PC-3 (cell line): ENCODE data around the gene PPARG. TPM values are rescaled to one million over a fixed set of nuclear protein-coding genes. Genes with fewer than 3 reads are reported as not detected.

Experiments
- ATAC-seq: fragments of 200-7000 bp; cut with Tn5 transposase; 2 replicates; pipeline ENCODE4 v1.9.1; 2020; ENCODE audit warnings: mild to moderate bottlenecking, moderate library complexity
- BruUV-seq: library from RNA; stranded (reverse); fragments of 400-500 nt; replicated peaks from 2 replicates; lab custom pipeline; 2021; lab: Mats Ljungman, UMichigan
- CTCF ChIA-PET: fragments of 300-600 bp; sonication (Branson Sonifier 250); formaldehyde crosslinking; loops from one replicate; lab custom pipeline; 2022; ENCODE audit warnings: antibody characterized with exemption; lab: Charles Lee
- POLR2A ChIA-PET: fragments of 300-600 bp; sonication (Branson Sonifier 250); formaldehyde crosslinking; loops from one replicate; lab custom pipeline; 2022; ENCODE audit warnings: antibody characterized with exemption; ENCODE audit not compliant: unreplicated experiment; lab: Charles Lee
- DNase-seq: peaks from one replicate; pipeline ENCODE4 v3.0.0-alpha.2; 2015
- H2AFZ ChIP-seq: fragments of 300-600 bp; sonication (generic); 2 replicates; pipeline ENCODE4 v1.6.0; 2016; ENCODE audit warnings: antibody characterized with exemption, low read length
- H3F3A ChIP-seq: fragments of 300-600 bp; sonication (generic); one replicate; pipeline ENCODE4 v1.6.0; 2017; ENCODE audit warnings: antibody characterized with exemption, low read length, control low read depth, mild to moderate bottlenecking; ENCODE audit not compliant: unreplicated experiment
- H3K27ac ChIP-seq: fragments of 300-600 bp; sonication (generic); 2 replicates; pipeline ENCODE4 v1.5.1; 2016; ENCODE audit warnings: mild to moderate bottlenecking, low read length
- H3K27me3 ChIP-seq: fragments of 300-600 bp; sonication (generic); 2 replicates; pipeline ENCODE4 v1.6.1; 2016; ENCODE audit warnings: low read length, mixed read lengths
- H3K36me3 ChIP-seq: fragments of 300-600 bp; sonication (generic); 2 replicates; pipeline ENCODE4 v1.6.1; 2016; ENCODE audit warnings: low read depth, mixed run types, low read length, mixed read lengths
- H3K4me1 ChIP-seq: fragments of 300-600 bp; sonication (generic); 2 replicates; pipeline ENCODE4 v1.5.1; 2016; ENCODE audit warnings: low read length; ENCODE audit not compliant: insufficient read depth
- H3K4me2 ChIP-seq: fragments of 300-600 bp; sonication (generic); 2 replicates; pipeline ENCODE4 v1.6.0; 2016; ENCODE audit warnings: low read length
- H3K4me3 ChIP-seq: fragments of 300-600 bp; sonication (generic); 2 replicates; pipeline ENCODE4 v1.5.1; 2016; ENCODE audit warnings: mild to moderate bottlenecking, low read length, mixed read lengths
- H3K79me2 ChIP-seq: fragments of 300-600 bp; sonication (generic); 2 replicates; pipeline ENCODE4 v1.6.1; 2017; ENCODE audit warnings: low read length, mixed read lengths
- H3K9ac ChIP-seq: fragments of 300-600 bp; sonication (generic); 2 replicates; pipeline ENCODE4 v1.6.0; 2016; ENCODE audit warnings: mild to moderate bottlenecking, low read length
- H3K9me2 ChIP-seq: fragments of 300-600 bp; sonication (generic); replicated peaks from 2 replicates; pipeline ENCODE4 v1.6.1; 2016; ENCODE audit warnings: mixed run types, low read length, mixed read lengths
- H3K9me3 ChIP-seq: fragments of 300-600 bp; sonication (generic); 2 replicates; pipeline ENCODE4 v1.6.1; 2016; ENCODE audit warnings: low read length, mixed read lengths
- H4K20me1 ChIP-seq: fragments of 300-600 bp; sonication (generic); 2 replicates; pipeline ENCODE4 v1.6.1; 2016; ENCODE audit warnings: low read length, mixed read lengths
- EZH2 ChIP-seq: fragments of 300-600 bp; sonication (generic); IDR thresholded peaks from one replicate; pipeline ENCODE4 v1.6.1; 2017; ENCODE audit warnings: antibody characterized with exemption, mild to moderate bottlenecking, low read length; ENCODE audit not compliant: unreplicated experiment
- EZH2phosphoT487 ChIP-seq: fragments of 300-600 bp; sonication (generic); IDR thresholded peaks from 2 replicates; pipeline ENCODE4 v1.6.1; 2018; ENCODE audit warnings: mild to moderate bottlenecking, antibody characterized with exemption, low read length, borderline replicate concordance
- intact Hi-C: fragments of 100-400 bp; cut with micrococcal nuclease; formaldehyde crosslinking; loops from 2 replicates; pipeline ENCODE4 v1.9.0; 2023
- total RNA-seq: library from RNA; depleted of rRNA; stranded (reverse); fragments of >200 nt; gene quantifications from 2 replicates; pipeline ENCODE4 v1.2.3, GENCODE V29; 2014
- TF ChIP-seq, protein P1 (sequence below): fragments of 300-600 bp; sonication (generic); conservative IDR thresholded peaks from 2 replicates; pipeline ENCODE4 v1.5.1; 2017; ENCODE audit warnings: antibody characterized with exemption, low read depth, mild to moderate bottlenecking, low read length

PPARG gene
- total RNA-seq, 1 experiment from 2014 or later, result 250 TPM

- Histone ChIP-seq H3K9me2 (no peaks in the 10 kb centered on the region), H3K9me3 (no peaks in the 10 kb centered on the region), H2AFZ (no peak overlapping the region), H3K79me2 (peaks cover 98% of the 10 kb centered on the region), H3K27me3 (no peaks in the 10 kb centered on the region), H3K9ac (peak overlapping the region; percentile 57), H3K4me3 (peak overlapping the region; percentile 21; the same call in 1 of the 2 replicates), H3K36me3 (peaks cover 50% of the 10 kb centered on the region), H3K4me2 (peak overlapping the region; percentile 68), H3K4me1 (peaks cover 77% of the 10 kb centered on the region), H3K27ac (peak overlapping the region; percentile 85), H3F3A (peaks cover 4% of the 10 kb centered on the region), H4K20me1 (peaks cover 7% of the 10 kb centered on the region; the same call in 1 of the 2 replicates)
- TF ChIP-seq EZH2 (no peak), EZH2phosphoT487 (no peak)
- TF ChIP-seq, protein P1, sequence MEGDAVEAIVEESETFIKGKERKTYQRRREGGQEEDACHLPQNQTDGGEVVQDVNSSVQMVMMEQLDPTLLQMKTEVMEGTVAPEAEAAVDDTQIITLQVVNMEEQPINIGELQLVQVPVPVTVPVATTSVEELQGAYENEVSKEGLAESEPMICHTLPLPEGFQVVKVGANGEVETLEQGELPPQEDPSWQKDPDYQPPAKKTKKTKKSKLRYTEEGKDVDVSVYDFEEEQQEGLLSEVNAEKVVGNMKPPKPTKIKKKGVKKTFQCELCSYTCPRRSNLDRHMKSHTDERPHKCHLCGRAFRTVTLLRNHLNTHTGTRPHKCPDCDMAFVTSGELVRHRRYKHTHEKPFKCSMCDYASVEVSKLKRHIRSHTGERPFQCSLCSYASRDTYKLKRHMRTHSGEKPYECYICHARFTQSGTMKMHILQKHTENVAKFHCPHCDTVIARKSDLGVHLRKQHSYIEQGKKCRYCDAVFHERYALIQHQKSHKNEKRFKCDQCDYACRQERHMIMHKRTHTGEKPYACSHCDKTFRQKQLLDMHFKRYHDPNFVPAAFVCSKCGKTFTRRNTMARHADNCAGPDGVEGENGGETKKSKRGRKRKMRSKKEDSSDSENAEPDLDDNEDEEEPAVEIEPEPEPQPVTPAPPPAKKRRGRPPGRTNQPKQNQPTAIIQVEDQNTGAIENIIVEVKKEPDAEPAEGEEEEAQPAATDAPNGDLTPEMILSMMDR, result no peak
- ChIA-PET POLR2A (interaction anchor here (0.6 to 0.7 kb wide), 2 partner anchors 12 to 50 kb away, joined by 4 read pairs; no protein-coding TSS in a partner anchor), CTCF (no interaction called here)
- DNase-seq (peak; percentile 57), ATAC-seq (peak; percentile 9; the same call in 1 of the 2 replicates)
- intact Hi-C loops, result loop anchor here (1.0 kb wide), 1 partner anchor 10 kb away; the partner anchor contains the start of gene PPARG
- BruUV-seq, result no TSS peak
Measured at GRCh38 chr3:12299026-12299425, 10.2 kb downstream of the PPARG start.

- H3K79me2 ChIP-seq, result peaks cover 98% of the 10 kb centered on the region
- TF ChIP-seq EZH2 (no peak), EZH2phosphoT487 (no peak)
- TF ChIP-seq, protein P1, result no peak
- H3K27me3 ChIP-seq, result no peaks in the 10 kb centered on the region
- ATAC-seq (peak; percentile 79), DNase-seq (peak; percentile 94)
- no peaks in the 10 kb centered on the region for H3K9me3 ChIP-seq
- peaks cover 57% of the 10 kb centered on the region for H3K36me3 ChIP-seq
- H4K20me1 ChIP-seq, result peaks cover 6% of the 10 kb centered on the region; the same call in 1 of the 2 replicates
- BruUV-seq, result no TSS peak
- ChIA-PET CTCF (no interaction called here), POLR2A (interaction anchor here (0.6 kb wide), 2 partner anchors 10 to 17 kb away, joined by 3 to 4 read pairs; no protein-coding TSS in a partner anchor)
- H2AFZ ChIP-seq, result no peak overlapping the region
- peaks cover 4% of the 10 kb centered on the region for H3F3A ChIP-seq
- H3K4me3 ChIP-seq, result peak overlapping the region; percentile 17
- intact Hi-C loops, result loop anchor here (1.0 kb wide), 1 partner anchor 8 kb away; no protein-coding TSS in a partner anchor
- H3K27ac ChIP-seq, result peak overlapping the region; percentile 85
- H3K9ac ChIP-seq, result peak overlapping the region; percentile 57
- H3K4me2 ChIP-seq, result peak overlapping the region; percentile 68
- H3K9me2 ChIP-seq, result no peaks in the 10 kb centered on the region
- H3K4me1 ChIP-seq, result peaks cover 80% of the 10 kb centered on the region
Measured at GRCh38 chr3:12300137-12300536, 11.3 kb downstream of the PPARG start.

GRCh38 chr3:12301031-12301430 lies 12.2 kb downstream of the PPARG start:
- Histone ChIP-seq H3K79me2 (peaks cover 98% of the 10 kb centered on the region), H3K4me3 (peak overlapping the region; percentile 17; the same call in 1 of the 2 replicates), H3K9ac (peak overlapping the region; percentile 23; the same call in 1 of the 2 replicates), H3K9me3 (no peaks in the 10 kb centered on the region), H3K27me3 (no peaks in the 10 kb centered on the region), H3K27ac (peak overlapping the region; percentile 85), H3K4me1 (peaks cover 83% of the 10 kb centered on the region), H2AFZ (no peak overlapping the region), H3F3A (peaks cover 4% of the 10 kb centered on the region), H3K4me2 (peak overlapping the region; percentile 48), H4K20me1 (peaks cover 6% of the 10 kb centered on the region; the same call in 1 of the 2 replicates), H3K9me2 (no peaks in the 10 kb centered on the region), H3K36me3 (peaks cover 62% of the 10 kb centered on the region)
- POLR2A ChIA-PET, result no interaction called here
- TF ChIP-seq, protein P1, result no peak
- TF ChIP-seq EZH2 (no peak), EZH2phosphoT487 (no peak)
- ATAC-seq, result no peak
- CTCF ChIA-PET, result interaction anchor here (0.6 kb wide), 1 partner anchor 108 kb away, joined by 3 read pairs; no protein-coding TSS in a partner anchor
- BruUV-seq, result no TSS peak
- no peak for DNase-seq
- intact Hi-C loops, result no loop called here
